CD4-positive, alpha-beta T cell treated with Interleukin-21 for 1 hour (primary cell): ENCODE data around the gene EDC3.
"Not testable (repeated sequence)": the region's sequence is repeated elsewhere in the genome, so short reads cannot be mapped to it uniquely, and the experiment has no call there.

Source experiments
- DNase-seq: peaks from one replicate; pipeline ENCODE4 v3.0.0-alpha.2; 2020

The EDC3 gene

GRCh38 chr15:74709892-74710291, 14.1 kb upstream of the EDC3 start:
- no peak for DNase-seq

GRCh38 chr15:74709011-74709410, 13.2 kb upstream of the EDC3 start:
- DNase-seq, result no peak

DNA sequence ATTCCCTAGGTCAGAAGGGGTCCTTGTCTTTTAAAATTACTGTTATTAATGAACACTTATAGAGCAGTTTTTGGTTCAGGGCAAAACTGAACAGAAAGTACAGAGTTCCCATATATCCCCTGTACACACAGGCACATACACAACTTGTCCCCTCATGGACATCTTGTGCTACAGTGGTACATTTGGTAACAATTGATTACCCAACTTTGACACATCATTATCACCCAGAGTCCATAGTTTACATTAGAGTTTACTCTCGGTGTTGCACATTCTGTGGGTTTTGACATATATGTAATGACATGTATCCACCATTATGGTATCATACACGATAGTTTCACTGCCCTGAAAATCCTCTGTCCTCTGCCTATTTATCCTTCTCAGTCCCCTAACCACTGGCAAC, 984 bp upstream of the EDC3 start:
- no peak for DNase-seq

DNA sequence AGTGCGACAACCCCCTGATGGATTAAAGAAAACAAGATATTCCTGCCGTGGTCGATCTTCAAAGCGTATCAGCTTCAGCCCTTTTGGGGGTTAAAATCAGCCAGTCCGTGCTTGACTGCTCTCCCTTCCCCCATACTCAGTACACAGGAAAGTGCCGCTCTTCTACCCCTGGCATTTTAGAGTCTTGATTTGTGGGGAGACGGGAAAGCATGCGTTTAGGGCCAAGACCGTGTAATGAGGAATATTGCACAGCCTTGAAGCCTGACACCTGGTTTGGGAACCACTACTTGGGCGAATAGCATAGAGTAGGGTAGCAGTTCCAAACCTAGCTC, 540 bp upstream of the EDC3 start:
- DNase-seq, result no peak

GRCh38 chr15:74692327-74692726, 3.5 kb downstream of the EDC3 start:
- DNase-seq, result no peak

DNA sequence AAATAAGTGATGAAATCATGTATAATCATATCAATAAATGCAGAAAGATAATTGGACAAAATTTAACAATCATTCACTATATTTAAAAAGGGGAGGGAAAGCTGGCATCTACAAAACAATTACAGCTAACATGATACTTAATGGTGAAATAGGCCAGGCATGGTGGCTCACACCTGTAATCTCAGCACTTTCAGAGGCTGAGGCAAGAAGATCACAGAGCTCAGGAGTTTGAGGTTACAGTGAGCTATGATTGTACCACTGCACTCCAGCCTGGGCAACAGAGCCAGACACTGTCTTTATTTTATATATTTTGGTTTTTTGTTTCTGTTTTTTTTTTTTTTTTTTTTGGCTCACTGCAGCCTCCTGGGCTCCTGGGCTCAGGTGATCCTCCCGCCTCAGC, 12.1 kb downstream of the EDC3 start:
- no peak for DNase-seq

- DNase-seq, result no peak
Measured at GRCh38 chr15:74682954-74683353, 12.9 kb downstream of the EDC3 start.

- DNase-seq, result no peak
Measured at GRCh38 chr15:74680456-74680855, 15.4 kb downstream of the EDC3 start.

- DNase-seq, result no peak
Measured at GRCh38 chr15:74676801-74677200, 19.0 kb downstream of the EDC3 start.

GRCh38 chr15:74674161-74674560, 21.7 kb downstream of the EDC3 start:
- DNase-seq, result no peak

- DNase-seq, result no peak
Measured at GRCh38 chr15:74669627-74670026, 26.2 kb downstream of the EDC3 start.

- DNase-seq, result no peak
Measured at GRCh38 chr15:74667975-74668374, 27.8 kb downstream of the EDC3 start.

GRCh38 chr15:74664670-74665069, 31.2 kb downstream of the EDC3 start:
- no peak for DNase-seq

GRCh38 chr15:74664028-74664616, 31.7 kb downstream of the EDC3 start:
- no peak for DNase-seq

DNA sequence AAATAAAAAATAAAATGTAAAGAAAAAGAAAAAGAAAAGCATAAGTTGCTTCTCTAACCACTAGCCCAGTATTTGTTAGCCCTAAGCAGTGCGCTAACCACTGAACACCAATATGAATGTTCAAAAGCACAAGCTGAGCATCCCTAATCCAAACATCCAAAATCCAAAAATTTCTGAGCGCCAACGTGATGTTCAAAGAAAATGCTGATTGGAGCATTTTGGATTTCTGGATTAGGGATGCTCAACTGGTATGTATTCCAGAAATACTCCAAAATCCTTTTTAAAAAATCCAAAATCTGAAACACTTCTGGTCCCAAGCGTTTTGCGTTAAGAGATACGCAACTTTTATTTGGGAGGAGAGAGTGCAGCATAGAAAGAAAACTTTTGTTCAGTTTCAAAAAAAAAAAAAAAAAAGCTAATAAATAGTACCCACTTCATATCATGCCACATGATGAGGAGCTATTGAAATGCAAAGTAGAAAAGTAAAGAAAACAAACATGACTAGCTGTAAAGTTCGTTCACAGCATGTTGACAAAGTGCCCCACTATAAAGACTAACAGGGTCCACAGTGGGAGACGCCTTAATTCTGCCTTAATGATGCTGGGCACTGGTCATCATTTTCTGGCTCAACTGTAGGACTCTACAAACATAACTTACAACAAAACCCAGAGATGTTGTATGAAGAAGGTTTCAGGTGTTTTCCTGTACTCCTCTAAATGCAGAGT, 32.4 kb downstream of the EDC3 start:
- DNase-seq, result no peak

- DNase-seq, result no peak
Measured at GRCh38 chr15:74662064-74662860, 33.6 kb downstream of the EDC3 start.

DNA sequence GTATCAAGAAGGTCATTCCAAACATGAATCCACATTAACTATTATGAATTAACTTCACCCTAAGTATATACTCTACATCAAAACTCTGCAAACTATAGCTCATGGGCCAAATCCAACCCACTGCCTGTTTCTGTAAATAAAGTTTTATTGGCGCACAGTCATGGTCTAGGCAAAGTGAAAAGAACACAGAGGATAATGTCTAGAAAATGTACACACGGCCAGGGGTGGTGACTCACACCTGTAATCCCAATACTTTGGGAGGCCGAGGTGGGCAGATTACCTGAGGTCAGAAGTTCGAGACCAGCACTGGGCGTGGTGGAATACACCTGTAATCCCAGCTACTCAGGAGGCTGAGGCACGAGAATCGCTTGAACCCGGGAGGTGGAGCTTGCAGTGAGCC, 34.5 kb downstream of the EDC3 start:
- DNase-seq, result not testable (repeated sequence)

- DNase-seq, result no peak
Measured at GRCh38 chr15:74657846-74658245, 38.0 kb downstream of the EDC3 start.

GRCh38 chr15:74656935-74657535, 38.8 kb downstream of the EDC3 start:
- DNase-seq, result no peak

DNA sequence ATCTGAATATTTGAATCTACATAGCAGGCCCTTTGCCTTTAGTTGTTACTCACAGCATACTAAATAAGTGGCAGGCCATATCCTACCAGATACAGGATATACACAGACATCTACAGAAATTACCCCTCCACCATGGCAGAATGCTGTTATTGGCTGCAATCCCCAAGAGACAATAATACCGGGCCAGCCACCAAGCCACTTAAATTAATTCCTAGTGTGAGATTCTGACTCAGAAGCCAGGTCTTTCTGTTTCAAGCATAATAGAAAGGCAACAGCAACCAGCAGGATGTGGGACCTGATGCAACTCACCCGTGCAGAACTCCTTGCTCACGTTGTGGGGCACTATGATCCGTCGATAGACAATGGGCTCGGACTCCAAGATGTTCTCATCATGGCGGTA, 40.4 kb downstream of the EDC3 start:
- DNase-seq, result no peak

DNA sequence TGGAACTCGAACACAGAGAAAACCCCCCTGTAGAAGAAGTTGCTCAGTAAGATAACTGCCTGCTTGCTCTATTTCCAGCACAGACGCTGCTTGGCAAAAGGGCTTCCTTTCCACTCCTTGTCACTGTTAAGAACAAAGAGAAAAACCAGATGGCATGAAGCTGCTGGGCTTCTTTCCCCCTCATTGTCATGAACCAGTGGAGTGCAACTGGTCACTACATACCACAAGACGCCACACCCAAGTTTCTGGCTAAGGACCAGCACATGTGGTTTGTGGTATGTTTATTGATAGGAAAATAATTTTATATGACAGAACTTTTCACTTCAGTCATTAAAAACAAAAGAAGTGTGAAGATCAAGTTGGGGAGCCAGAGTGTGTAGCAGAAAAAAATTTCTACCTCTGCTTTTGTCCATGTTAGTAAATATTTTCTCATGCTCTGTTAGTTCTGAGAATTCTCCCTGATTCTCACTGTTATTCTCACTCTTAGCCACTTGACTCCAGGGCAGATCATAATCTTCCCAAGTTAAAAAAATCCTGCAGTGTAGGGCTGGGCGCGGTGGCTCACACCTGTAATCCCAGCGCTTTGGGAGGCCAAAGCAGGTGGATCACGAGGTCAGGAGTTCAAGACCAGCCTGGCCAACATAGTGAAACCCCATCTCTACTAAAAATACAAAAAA, 42.3 kb downstream of the EDC3 start:
- DNase-seq, result no peak

DNA sequence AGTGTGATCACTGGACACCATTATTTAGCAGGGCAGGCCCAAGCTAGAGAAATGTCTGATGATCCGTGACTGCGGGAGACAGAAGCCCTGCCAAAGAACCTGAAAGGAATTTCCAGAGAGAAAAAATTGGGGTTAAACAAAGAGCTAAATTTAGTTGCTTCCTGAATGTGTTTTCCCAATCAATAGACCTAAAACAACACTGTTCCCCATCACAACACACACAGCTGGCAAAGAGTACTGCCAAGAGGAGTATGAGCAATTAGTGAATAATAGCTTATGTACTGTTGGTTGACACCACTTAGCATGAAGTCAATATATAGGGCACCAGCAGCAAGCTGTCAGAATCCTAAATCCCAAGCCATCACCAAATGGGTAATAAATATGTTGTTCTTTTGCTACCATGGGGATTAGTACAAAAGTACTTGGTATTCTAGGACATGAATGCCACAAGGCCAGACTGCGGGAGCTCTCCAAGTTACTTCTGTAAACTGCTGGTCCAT, 44.5 kb downstream of the EDC3 start:
- no peak for DNase-seq
